ENCODE data around the gene DOC2A.
"Not testable (repeated sequence)": the region's sequence is repeated elsewhere in the genome, so short reads cannot be mapped to it uniquely, and the experiment has no call there.

DOC2A gene

DNA sequence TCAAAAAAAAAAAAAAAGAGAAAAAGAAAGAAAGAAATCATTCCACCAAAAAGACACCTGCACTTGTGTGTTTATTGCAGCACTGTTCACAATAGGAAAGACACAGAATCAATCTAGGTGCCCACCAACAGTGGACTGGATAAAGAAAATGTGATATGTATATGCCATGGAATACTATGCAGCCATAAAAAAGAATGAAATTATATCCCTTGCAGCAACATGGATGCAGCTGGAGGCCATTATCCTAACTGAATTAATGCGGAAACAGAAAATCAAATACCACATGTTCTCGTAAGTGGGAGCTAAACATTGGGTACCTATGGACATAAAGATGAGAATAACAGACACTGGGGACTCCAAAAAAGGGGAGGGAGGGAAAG lies 6.4 kb upstream of the DOC2A start:
- TF ChIP-seq, protein P1, sequence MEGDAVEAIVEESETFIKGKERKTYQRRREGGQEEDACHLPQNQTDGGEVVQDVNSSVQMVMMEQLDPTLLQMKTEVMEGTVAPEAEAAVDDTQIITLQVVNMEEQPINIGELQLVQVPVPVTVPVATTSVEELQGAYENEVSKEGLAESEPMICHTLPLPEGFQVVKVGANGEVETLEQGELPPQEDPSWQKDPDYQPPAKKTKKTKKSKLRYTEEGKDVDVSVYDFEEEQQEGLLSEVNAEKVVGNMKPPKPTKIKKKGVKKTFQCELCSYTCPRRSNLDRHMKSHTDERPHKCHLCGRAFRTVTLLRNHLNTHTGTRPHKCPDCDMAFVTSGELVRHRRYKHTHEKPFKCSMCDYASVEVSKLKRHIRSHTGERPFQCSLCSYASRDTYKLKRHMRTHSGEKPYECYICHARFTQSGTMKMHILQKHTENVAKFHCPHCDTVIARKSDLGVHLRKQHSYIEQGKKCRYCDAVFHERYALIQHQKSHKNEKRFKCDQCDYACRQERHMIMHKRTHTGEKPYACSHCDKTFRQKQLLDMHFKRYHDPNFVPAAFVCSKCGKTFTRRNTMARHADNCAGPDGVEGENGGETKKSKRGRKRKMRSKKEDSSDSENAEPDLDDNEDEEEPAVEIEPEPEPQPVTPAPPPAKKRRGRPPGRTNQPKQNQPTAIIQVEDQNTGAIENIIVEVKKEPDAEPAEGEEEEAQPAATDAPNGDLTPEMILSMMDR (IDR thresholded peaks at IDR 0.05; ENCODE audit: low read depth, low read length) = no peak
- no peak overlapping the region for H3K4me3 ChIP-seq (ENCODE audit: low read depth, low read length)

DNA sequence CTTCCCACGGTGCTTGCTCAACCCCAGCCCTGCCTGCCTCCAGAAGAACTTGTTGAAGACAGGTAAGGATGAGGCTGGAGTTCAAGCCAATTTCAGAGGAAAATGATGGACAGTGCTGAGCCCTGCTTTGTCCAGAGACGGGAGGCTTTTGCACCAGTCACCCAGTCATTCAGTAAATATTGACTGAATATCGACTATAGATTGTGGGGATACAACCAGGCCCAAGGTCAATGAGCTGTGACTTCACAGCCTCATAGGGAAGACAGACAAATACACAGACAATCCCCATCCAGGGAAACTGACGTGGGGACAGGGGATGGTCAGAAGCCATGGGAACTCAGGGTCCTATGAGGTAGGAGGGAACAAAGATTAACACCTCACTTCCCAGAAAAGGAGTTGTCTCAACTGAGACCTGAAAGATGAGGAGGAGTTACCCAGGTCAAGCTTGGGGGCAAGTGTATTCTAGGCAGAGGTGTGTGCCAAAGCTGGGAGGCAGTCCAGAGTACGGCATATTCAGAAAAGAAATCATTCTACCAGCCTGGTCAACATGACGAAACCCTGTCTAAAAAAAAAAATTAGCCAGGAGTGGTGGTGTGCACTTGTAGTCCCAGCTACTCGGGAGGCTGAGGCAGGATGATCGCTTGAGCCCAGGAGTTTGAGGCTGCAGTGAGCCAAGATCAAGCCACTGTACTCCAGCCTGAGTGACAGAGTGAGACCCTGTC lies 5.9 kb upstream of the DOC2A start:
- H3K4me3 ChIP-seq (ENCODE audit: low read depth, low read length) = no peak overlapping the region
- TF ChIP-seq, protein P1 (IDR thresholded peaks at IDR 0.05; ENCODE audit: low read depth, low read length) = no peak

DNA sequence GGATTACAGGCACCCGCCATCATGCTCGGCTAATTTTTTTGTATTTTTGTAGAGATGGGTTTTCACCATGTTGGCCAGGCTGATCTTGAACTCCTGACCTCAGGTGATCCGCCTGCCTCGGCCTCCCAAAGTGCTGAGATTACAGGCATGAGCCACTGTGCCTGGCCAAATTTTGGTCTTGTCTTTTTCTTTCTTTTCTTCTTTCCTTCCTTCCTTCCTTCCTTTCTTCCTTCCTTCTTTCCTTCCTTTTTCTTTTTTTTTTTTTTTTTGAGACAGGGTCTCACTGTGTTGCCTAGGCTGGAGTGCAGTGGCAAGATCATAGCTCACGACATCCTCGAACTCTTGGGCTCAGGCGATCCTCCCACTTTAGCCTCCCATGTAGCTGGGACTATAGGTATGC lies 4.6 kb upstream of the DOC2A start:
- H3K4me3 ChIP-seq (ENCODE audit: low read depth, low read length) = not testable (repeated sequence)

DNA sequence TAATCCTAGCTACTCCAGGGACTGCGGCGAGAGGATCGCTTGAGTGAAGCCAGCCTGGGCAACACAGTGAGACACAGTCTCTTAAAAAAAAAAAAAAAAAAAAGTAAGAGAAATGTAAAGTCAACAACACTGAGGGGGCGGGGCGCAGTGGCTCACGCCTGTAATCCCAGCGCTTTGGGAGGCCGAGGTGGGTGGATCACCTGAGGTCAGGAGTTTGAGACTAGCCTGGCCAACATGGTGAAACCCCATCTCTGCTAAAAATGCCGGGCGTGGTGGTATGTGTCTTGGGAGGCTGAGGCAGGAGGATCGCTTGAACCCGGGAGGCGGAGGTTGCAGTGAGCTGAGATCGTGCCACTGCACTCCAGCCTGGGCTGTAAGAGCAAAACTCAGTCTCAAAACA lies 1.8 kb upstream of the DOC2A start:
- not testable (repeated sequence) for H3K4me3 ChIP-seq (ENCODE audit: low read depth, low read length)

DNA sequence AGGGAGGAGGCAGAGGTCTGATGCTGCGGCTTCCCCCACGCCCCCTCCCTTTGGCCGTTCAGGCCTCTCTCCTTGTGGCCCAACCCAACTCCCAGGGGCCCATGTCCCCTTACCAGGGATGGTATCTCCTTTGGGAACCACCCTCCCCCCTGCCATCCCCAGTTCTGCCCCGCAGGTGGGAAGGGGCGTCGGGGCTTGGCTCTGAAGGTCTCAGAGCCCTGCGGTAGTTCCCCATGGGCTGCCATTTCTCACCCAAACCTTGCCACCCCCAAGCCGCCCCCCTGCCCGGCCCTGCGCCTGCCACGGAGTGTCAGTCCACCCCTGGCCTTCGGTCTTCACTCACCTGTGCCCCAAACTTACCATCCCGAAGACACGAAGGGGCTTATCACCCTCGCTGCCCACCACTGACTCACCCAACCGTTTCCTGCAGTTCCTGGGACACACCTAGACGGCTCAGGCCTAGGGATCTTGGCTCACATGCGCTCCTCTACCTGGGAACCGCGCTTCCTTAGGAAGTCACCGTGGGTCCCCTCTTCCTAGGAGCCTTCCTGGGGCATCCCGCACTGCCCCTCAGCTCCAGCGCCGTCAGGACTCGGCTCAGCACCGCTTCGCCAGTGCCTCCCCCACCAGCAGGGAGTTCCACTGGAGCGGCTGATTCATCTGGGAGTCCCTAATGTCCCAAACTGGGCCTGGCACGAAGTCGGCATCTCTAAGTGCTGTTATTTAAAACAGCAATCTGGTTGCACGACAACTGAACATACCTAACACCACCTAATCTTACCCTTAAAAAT lies 1.1 kb upstream of the DOC2A start:
- no peak overlapping the region for H3K4me3 ChIP-seq (ENCODE audit: low read depth, low read length)
- TF ChIP-seq, protein P1 (IDR thresholded peaks at IDR 0.05; ENCODE audit: low read depth, low read length) = no peak

DNA sequence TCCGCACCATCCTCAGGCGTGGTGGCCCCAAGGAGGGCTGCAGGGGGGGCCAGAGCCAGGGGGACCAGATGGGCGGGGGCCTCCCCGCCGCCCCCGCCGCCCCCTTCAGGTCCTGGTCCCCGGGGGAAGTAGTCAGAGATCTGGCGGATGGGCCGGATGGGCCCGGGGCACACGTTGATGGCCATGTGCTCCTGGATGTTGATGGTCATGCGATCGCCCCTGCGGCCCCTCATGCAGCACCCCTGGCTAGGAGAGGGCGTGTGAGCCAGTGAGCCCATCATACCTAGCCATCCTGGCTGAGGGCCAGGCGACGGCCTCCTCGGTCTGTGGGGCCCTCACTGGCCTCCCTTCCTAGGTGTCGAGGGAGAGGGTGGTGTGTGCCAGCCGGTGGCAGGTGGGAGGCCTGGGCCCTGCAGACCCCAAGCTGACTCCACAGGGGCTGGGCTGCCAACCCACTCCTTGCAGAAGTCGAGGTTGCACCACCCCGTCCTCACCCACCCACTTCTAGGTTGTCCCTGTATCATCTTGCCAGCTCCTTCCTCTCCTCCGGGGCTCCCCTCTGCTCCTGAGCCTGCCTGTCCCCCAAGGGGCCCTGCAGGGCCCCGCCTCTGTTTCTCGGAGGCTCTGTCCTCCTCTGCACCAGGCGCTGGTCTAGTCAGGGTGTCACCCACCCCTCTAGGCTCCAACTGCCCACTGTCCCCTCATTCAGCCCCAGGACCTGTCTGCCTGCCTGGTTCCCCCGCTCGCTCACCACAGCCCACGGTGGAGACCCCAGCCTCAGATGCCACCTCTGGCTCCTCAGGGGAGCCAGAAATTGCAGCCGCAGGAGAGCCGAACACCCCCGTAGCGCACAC lies 610 bp downstream of the DOC2A start:
- TF ChIP-seq, protein P1 (IDR thresholded peaks at IDR 0.05; ENCODE audit: low read depth, low read length) = no peak
- no peak overlapping the region for H3K4me3 ChIP-seq (ENCODE audit: low read depth, low read length)

DNA sequence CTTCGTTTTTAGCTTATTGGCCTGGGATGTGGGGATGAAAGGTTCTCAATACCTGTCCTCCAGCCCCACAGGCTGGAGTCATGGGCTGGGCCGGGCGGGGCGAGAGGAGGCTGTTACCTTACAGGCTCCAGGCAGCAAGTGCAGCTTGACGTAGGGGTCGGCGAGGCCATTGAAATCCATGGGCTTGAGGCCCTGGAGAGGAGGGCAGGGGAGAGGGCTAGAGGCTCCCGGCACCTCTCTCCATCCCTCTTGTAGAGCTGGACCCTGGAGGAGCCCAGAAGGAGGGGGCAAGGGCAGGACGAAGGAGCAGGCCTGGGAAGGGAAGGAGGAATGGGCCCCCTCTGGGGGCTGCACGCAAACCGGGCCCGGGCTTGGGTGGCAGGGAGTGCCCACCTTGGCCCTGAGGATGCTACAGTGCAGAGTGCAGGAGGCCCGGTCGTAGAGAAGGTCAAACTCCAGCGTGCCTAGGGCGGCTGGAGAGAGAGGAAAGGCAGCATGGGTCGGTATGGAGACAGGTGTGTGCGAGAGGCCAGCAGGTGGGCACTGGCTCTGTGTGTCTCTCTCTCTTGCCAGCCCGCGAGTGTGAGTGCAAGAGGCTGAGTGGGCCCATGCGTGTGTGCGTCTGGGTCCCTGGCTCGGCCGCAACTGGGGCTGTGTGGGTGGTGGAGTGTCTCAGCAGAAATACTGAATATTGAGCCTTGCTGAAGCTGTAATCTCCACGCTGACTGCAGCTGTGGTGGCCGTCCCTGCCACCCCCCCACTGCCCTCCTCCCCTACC lies 1.6 kb downstream of the DOC2A start:
- TF ChIP-seq, protein P1 (IDR thresholded peaks at IDR 0.05; ENCODE audit: low read depth, low read length) = no peak
- no peak overlapping the region for H3K4me3 ChIP-seq (ENCODE audit: low read depth, low read length)
